ENCODE measurements around the gene MFN2. TPM values are rescaled to one million over a fixed set of nuclear protein-coding genes. Genes with fewer than 3 reads are reported as not detected.

The MFN2 gene
- total RNA-seq, 1 donor from 2014 or later: 56.5 TPM

DNA sequence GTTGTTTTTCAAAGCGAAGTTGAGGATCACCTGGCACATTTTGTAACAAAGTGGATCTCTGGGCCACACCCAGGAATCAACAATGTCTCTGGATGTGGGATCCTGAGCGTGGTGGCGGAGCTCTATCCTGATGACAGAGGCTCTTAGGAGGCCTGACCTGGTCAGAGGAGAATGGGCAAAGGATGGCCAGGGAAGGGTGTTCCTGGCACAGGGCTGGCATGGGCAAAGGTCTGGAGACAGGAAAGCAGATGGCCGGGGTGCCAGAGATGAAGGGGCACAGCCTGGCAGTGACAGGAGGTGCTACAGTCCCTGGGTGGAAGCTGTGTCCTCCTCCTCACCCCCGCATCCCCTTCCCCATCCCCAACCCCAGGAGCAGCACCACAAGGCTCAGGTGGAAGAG lies 20.0 kb upstream of the MFN2 start:
- no peak for DNase-seq (ENCODE audit: low read depth in 2 of 2)

DNA sequence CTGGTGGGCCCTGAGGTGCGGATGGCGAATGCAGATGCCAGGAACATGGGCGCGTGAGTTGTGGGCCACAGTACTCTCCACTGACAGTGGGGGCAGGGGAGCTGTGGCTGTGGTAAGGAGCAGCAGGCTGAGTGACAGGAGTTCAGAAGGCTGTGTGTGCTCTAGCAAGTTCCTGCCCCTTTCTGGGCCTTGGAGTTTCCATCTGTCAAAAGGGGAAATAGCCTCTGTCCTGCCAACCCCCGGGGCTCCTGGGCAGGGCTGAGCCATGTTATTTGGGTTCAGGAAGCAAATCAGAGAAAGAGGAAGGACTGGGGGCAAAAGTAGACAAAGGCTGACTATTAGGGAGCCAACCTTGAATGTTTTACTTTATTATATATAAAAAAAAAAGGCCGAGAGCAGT lies 19.5 kb upstream of the MFN2 start:
- DNase-seq (ENCODE audit: low read depth in 2 of 2): peak; percentile 15 to 27

DNA sequence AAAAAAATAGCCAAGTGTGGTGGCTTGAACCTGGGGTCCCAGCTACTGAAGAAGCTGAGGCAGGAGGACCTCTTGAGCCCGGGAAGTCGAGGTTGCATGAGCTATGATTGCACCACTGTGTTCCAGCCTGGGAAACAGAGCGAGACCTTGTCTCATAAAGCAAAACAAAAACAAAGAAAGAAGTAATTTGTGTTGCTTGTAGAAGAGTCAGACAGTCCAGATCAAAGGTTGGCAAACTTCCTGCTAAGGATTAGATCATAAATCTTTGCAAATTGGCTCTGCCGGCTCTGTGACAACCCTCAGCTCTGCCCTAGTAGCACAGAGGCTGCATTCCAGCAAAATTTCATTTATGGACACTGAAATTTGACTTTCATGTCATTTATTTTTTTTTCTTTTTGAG lies 19.0 kb upstream of the MFN2 start:
- peak in 1 of 2 donors; percentile 59 for DNase-seq (ENCODE audit: low read depth in 2 of 2)

DNA sequence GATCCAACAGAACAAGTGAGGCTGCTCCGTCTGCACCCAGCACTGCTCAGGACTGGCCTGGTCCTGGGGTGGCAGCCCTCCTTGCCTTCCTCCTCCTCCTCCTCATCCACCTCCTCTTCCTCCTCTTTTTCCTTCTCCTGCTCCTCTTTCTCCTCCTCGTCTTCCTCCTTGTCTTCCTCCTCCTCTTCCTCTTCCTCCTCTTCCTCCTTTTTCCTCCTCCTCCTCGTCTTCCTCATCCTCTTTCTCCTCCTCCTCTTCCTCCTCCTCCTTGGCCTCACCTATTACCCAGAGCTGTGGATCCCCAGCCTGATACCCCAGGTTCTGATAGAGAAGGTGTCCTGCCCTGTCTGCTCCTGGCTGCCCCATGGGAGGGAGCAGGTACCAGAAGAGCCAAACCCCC lies 16.6 kb upstream of the MFN2 start:
- no peak for DNase-seq (ENCODE audit: low read depth in 2 of 2)

DNA sequence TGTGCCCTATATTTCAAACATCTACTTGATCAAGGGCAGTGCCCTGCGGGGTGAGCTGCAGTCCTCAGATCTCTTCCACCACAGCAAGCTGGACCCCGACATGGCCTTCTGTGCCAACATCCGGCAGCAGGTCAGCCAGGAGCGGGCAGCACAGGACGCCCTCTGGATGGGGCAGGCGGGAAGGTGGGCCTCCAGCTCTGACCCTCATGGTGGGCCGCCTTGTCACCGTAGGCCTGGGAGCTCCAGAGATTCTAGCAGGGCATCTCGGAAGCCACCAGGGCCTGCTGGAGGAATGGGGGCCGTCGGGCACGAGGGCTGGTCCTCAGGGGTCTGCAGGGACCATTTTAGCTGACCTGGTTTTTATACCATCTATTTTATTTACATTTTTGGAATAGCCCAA lies 15.6 kb upstream of the MFN2 start:
- no peak for DNase-seq (ENCODE audit: low read depth in 2 of 2)

DNA sequence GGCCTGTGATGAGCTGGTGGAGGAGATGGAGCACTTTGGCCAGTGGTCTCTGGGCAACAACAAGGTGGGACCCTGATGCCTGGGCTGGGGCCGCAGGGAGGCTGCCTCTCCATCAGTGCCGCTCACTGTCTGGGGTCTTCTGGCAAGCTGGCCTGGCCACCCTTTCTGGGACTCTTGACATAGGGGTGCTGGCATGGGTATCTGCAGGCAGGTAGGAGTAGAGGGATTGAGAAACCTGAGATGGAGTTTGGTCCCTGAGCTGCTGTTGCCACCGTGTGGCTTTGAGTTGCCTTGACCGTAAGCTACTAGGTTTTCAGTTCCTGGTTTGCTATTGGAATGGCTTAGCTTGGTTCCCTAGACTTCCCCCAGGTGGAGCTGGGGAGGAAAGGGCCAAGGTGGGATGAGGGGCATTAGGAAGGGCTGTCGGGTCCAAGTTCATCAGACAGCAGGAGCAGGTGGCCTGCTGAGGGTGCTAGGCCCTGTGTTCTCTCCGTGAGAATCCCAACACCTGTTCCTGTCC lies 13.2 kb upstream of the MFN2 start:
- DNase-seq (ENCODE audit: low read depth in 2 of 2): peak; percentile 24 to 73

DNA sequence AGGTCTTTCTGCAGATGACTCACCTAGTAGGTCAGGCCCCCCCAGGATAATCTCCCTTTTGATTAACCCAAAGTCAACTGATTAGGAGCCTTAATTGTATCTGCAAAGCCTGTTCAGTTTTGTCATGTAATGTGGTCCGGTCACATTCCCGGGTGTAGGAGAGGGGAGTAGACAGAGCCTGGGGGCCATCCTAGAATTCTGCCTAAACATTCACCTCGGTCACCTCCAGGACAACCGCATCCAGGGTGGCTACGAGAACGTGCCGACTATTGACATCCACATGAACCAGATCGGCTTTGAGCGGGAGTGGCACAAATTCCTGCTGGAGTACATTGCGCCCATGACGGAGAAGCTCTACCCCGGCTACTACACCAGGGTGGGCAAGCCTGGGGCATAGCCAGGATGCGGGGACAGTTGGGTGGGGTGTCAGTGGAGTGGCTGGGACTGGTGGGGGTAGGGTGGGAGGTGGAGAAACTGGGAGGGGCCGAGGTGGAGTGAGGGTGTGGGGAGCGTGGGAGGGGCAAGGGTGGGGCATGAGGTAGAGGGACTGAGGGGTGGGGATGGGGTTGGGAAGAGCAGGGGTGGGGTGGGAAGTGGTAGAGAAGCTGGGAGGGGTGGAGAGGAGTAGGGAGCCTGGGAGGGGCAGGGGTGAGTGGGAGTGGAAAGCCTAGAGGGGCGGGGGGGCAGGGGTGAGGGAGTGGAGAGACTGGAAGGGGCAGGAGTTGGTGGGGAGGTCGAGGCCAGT lies 9.6 kb upstream of the MFN2 start:
- no peak for DNase-seq (ENCODE audit: low read depth in 2 of 2)

DNA sequence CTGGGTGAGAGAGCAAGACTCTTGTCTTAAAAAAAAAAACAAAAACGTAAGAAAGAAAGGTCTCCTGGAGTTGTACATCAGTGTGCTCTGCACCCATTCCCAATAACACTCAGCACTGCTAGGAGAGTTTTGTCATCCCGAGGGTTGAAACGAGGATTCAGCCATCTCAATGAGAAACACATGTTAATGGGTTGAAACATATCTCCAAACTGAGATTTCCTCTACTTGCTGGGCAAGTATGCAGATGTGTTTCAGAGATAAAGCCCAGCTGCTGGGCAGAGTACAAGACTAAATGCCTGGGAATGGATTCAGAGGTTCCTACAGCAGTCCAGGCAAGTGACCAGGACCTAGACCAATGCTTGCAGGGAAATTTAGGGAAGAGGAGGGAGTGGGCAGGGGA lies 2.6 kb upstream of the MFN2 start:
- DNase-seq (ENCODE audit: low read depth in 2 of 2): no peak

DNA sequence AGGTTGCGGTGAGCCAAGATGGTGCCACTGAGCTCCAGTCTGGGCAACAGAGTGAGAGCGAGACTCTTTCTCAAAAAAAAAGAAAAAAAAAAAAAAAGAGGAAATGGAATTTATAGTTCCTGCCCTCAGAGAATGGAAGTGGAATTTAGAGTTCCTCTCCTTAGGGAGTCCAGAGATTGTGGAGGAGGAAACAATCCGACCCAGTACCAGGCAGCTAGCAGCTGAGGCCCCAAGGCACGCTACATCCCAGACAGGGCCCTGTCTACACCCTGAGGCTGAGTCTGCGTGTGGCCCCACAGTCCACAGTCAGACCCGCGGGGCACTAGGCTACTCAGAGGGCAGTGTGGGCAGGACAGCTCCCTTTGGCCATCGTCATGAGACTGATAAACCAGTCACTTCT lies 1.9 kb upstream of the MFN2 start:
- no peak for DNase-seq (ENCODE audit: low read depth in 2 of 2)

DNA sequence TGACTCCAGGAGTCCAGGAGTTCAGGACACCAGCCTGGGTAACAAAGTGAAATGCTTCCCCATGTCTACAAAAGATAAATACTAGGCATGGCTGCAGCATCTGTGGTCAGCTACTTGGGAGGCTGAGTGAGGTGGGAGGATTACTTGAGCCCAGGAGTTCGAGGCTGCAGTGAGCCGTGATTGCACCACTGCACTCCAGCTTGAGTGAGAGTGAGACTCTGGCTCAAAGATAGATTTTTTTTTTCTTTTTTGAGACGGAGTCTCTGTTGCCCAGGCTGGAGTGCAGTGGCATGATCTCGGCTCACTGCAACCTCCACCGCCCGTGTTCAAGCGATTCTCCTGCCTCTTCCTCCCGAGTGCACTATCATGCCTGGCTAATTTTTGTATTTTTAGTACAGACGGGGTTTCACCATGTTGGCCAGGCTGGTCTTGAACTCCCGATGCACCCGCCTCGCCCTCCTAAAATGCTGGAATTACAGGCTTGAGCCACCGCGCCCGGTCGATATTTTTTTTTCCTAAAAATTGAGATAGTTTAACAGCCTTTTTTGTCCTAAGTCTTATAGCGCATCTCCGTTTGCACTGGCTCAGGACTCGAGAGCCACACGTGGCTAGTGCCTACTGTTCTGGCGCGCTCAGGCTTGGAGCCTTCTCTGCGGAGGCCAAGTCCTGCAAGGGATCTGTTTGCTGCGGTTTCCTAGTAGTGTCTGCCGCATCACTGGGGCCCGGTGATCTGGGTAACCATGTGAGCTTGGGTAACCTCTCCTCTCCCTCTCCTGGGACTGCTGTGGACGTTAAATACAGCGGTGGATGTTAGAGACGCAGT lies 1.0 kb upstream of the MFN2 start:
- no peak for DNase-seq (ENCODE audit: low read depth in 2 of 2)

DNA sequence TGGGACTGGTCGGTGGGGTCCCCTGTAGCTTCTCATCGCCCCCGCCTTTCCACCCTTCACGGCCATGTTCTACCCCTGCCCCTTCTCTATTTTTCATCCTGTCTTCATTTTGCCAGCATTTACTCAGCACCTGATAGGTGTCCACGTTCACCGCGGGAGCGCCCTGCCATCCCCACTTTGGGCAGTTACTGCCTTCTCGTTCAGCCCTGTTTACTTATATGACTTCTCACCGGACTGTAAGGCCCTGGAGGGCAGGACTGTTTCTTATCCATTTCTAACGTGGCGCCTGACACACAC lies 380 bp downstream of the MFN2 start:
- DNase-seq (ENCODE audit: low read depth in 2 of 2): no peak

DNA sequence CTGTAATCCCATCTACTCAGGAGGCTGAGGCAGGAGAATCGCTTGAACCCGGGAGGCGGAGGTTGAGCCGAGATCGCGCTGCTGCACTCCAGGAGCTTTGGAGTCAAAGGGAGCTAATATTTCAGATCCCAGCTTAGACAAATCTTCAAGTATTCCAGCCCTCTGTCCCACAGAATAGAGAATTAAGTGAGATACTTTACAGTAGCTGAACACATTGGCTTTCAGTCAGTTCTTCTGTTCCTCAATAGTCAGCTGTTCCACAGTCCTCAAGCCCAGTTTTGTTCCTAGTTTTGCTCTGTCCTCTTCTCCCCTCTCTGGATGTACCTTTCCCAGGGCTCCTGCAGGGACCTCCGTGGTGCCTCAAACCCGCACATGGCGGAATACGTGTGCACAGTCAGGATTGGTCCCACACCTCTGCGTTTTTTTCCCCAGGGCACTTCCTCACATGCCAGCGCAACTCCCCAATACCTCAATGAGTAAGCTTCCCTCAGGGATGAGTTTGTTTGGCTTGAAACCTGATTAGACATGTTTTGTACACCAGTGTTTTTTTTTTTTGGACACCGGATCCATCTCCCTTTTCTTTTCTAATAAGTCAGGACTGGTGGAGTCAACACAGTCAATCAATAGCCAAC lies 1.2 kb downstream of the MFN2 start:
- DNase-seq (ENCODE audit: low read depth in 2 of 2): no peak

DNA sequence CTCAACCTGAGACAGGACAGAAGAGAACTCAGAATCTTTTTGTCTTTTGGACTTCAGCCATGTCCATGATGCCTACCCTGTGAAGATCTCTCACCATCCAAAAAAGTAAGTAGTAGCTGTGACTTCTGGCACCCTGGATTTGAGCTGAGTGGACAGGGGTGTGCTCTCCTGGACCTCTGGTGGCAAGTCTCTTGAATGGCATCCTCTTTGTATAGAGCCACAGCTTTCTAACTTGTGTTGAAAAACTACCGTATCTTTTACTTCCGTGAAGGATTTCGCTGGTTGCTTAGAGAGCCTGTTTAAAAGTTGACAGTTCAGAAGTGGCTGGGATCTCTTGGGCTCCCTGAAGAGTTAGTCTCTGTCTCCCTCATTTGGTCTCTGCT lies 1.8 kb downstream of the MFN2 start:
- DNase-seq (ENCODE audit: low read depth in 2 of 2): peak; percentile 51 to 58

DNA sequence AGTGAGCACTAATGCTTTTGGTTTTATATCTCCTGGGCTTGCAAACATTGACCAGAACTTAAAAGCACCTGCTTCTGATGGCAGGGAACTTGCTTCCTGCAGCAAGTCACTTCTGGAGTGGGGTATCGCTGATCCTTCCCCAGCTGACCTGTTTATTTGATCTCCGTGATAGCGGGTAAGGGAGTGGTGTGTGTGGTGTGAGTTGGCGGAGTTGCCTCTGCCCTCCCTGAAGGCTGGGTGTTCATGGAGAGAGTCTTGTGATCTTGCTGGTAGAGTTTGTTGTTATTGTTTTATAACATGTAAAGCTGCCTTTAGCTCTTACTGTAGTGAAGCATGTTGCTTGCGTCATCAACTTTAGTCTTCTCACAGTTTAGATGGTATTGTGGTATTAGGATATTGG lies 3.9 kb downstream of the MFN2 start:
- DNase-seq (ENCODE audit: low read depth in 2 of 2): no peak

DNA sequence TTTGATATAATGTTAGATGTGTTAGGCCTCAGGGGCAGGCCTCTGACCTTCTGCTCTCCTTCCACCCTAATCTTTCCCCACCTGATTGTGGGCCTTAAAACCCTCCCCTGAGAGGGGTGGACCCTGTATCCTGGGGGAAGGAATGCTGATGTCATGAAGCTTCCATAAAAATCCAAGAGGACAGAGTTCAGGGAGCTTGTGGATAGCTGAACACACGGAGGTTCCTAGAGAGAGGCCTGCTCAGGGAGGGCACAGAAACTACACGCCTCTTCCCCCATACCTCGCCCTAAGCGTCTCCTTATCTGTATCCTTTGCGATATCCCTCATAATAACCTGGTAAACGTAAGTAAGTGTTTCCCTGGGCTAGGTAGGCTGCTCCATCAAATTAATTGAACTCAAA lies 4.3 kb downstream of the MFN2 start:
- DNase-seq (ENCODE audit: low read depth in 2 of 2): no peak

DNA sequence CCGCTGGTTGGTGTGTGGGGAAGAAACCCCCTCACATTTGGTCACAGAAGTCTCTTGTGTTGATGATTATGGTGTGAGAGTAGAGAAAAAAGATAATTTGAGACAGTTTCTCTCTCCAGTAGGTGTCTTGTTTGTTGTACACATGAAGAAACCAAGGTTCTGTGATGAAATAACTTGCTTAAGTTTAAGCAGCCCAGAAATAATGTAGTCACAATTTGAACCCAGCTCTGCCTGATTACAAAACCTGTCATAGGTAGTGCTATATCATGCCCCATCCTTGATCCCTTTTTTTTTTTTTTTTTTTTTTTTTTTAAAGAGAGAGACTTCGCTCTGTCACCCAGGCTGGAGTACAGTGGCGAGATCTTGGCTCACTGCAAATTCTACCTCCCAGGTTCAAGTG lies 4.9 kb downstream of the MFN2 start:
- DNase-seq (ENCODE audit: low read depth in 2 of 2): no peak

DNA sequence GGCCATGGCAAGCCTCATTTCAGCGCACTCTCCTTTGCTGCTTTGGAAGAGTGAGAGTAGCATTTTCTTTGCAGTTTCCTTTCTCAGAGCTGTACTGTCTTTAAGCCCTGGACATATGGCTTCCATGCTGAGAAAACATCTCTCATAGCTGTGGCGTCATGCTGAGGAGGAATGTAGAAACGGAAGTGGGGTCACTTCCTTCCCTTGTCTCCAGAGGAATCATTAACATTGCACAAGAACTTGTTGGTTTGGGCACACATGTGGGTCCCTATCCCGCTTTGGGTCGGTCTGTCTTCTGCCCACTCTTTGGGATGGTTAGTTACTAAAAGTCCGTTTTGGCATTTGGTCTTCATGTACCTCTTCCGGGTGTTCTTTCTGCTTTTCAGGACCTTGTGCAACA lies 5.6 kb downstream of the MFN2 start:
- DNase-seq (ENCODE audit: low read depth in 2 of 2): peak in 1 of 2 donors; percentile 85

DNA sequence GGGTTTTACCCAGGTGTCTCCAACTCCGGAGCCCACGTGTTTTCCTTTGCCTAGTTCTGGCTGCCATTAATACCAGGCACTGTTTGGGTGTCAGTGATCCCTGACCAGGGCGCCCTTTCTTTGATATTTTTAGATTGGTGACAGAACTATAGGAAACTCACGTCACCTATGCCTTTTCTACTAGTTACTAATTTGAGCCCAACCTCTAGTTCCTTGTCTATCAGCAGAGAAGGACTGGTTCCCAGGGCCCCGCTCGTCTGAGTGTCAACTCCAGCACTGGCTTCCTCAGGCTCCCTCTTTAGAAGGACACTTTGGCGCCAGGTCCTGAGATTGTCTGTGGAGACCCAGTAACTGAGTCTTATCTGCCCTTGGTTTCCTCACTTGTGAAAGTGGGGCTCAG lies 9.4 kb downstream of the MFN2 start:
- no peak for DNase-seq (ENCODE audit: low read depth in 2 of 2)

DNA sequence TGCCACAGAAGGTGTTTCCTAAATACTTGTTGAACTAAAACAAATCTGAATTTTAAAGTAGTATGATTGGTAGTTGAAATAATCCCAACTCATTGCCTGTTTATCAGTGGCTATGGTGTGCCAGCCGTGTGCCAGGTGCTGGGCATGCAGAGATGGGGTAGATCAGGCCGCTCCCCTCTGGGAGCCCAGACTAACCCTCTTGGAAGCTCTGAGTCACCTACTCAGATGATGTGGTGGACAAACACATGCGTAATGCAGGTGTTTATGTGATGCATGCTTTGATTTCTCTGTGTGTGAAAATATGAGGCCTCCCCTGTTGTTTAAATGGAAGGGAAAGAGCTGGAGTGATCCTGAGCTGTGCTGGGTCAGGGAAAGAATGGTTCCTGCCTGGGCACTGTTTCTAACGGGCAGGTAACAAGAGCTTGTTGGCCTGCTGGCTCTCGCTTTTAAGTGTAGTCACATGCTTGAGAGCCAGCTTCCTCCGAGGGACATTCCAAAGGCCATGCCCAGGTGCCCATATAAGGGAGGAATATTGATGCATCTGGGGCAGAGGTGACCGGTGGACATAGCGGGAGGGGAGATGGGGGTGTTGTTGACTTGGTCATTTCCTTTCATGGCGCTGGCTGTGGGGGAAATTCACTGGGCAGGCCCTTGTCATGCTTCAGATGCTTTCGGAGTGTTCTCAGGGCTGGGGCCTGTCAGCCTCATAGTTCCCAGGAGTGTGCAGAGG lies 10.2 kb downstream of the MFN2 start:
- peak; percentile 74 to 95 for DNase-seq (ENCODE audit: low read depth in 2 of 2)

DNA sequence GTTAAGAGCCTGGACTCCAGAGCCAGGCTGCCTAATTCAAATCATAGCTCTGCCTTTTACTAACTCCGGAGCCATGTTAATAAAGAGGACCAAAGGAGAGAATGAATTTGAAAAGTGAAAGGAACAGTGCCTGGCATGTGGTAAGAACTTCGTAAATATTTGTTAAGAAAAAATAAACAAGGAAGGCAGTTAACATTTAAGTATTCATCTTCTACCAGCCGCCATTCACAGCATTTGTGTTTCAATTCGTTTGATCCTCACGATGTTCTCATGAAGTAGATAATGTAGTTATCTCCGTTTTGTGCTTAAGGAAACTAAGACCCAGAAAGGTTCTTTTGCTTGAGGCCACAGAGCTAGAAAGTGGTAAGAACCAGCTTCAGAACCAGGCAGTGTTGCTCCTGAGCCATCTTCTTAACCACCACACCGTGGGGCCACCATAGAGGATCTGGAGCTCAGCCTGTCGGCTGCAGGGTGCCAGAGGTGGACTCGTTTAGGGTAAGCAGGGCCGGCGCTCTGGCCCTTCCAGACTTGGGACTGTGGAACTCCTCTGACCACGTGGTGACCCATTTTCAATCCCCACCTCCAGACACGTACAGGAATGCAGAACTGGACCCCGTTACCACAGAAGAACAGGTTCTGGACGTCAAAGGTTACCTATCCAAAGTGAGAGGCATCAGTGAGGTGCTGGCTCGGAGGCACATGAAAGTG lies 11.9 kb downstream of the MFN2 start:
- DNase-seq (ENCODE audit: low read depth in 2 of 2): no peak

Data from lung microvascular endothelial cell (primary cell).